ENCODE measurements around the gene FFAR2. TPM values are rescaled to one million over a fixed set of nuclear protein-coding genes. Genes with fewer than 3 reads are reported as not detected.

The FFAR2 gene
- total and polyA plus RNA-seq, 2 donors (not counting 3 experiments of a cell fraction or from before 2014, with no cell fraction given), result not detected

GRCh38 chr19:35425682-35426081 is 22.4 kb upstream of the FFAR2 start:
- Histone ChIP-seq H3K79me2 (ENCODE audit: control insufficient read depth, insufficient read depth, low read length) (no peaks in the 10 kb centered on the region), H2AFZ (ENCODE audit: low read depth, low read length) (no peak overlapping the region), H3K27me3 (ENCODE audit: control insufficient read depth in 2 of 2, insufficient read depth in 2 of 2, low read length in 2 of 2) (no peaks in the 10 kb centered on the region), H3K9ac (replicated peaks; ENCODE audit: extremely low read depth, insufficient read depth, low read length) (no peak overlapping the region), H3K9me1 (replicated peaks; ENCODE audit: control insufficient read depth, extremely low read depth, insufficient read depth, low read length) (no peaks in the 10 kb centered on the region), H3K9me3 (replicated peaks; ENCODE audit: control insufficient read depth, insufficient read depth, low read length) (no peaks in the 10 kb centered on the region), H3K4me1 (ENCODE audit: control insufficient read depth, extremely low read depth, insufficient read depth, low read length) (no peaks in the 10 kb centered on the region), H3K4me3 (replicated peaks in 1 of 3; ENCODE audit: insufficient read depth in 1 of 3, low read depth in 1 of 3, low read length in 3 of 3) (no peak overlapping the region), H3K27ac (ENCODE audit: insufficient read depth, low read depth, low read length) (no peak overlapping the region), H4K20me1 (replicated peaks; ENCODE audit: control insufficient read depth, extremely low read depth, insufficient read depth, low read length) (no peaks in the 10 kb centered on the region), H3K36me3 (ENCODE audit: control insufficient read depth in 2 of 2, extremely low read depth in 1 of 2, insufficient read depth in 2 of 2, low read length in 2 of 2) (no peaks in the 10 kb centered on the region), H3K4me2 (ENCODE audit: insufficient read depth, low read length) (no peak overlapping the region)
- no TSS peak for BruUV-seq (replicated peaks)
- dilution Hi-C loops (cut with MboI; ENCODE audit: extremely low pct_ligation_motif_present, low sequenced_read_pairs) (no loop called here), intact Hi-C loops (cut with micrococcal nuclease) (no loop called here)
- ChIA-PET CTCF (no interaction called here), POLR2A (no interaction called here)
- DNase-seq (ENCODE audit: low read depth, low spot score) (no peak), FAIRE-seq (no peak)
- TF ChIP-seq EZH2 (IDR thresholded peaks at IDR 0.05; ENCODE audit: borderline replicate concordance, low read depth, low read length, severe bottlenecking) (no peak), FOS (IDR thresholded peaks at IDR 0.05; ENCODE audit: borderline replicate concordance, insufficient read depth, low read length) (no peak), POLR2AphosphoS5 (IDR thresholded peaks at IDR 0.05; ENCODE audit: insufficient read depth, low read depth, low read length) (no peak), MYC (IDR thresholded peaks at IDR 0.05; ENCODE audit: low read depth, low read length) (no peak), POLR2A (IDR thresholded peaks at IDR 0.05; ENCODE audit: low read depth, low read length) (no peak), JUN (IDR thresholded peaks at IDR 0.05; ENCODE audit: borderline replicate concordance, insufficient read depth, insufficient read length, low read depth) (no peak), GATA2 (IDR thresholded peaks at IDR 0.05; ENCODE audit: insufficient read depth, insufficient read length, low read depth, low read length) (no peak), CTCF (IDR thresholded peaks at IDR 0.05; ENCODE audit: extremely low read depth in 1 of 2, insufficient read depth in 1 of 2, low read depth in 1 of 2, low read length in 2 of 2) (no peak)
- TF ChIP-seq, protein P1, sequence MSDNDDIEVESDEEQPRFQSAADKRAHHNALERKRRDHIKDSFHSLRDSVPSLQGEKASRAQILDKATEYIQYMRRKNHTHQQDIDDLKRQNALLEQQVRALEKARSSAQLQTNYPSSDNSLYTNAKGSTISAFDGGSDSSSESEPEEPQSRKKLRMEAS (IDR thresholded peaks at IDR 0.05; ENCODE audit: insufficient read depth, insufficient read length), result no peak
